GM12892 (cell line): ENCODE data around the gene E2F4.

Experiments
- POLR2A ChIP-seq: IDR thresholded peaks from 2 replicates; pipeline ENCODE4 v1.6.1; 2011; ENCODE audit warnings: low read depth, low read length, control low read depth
- POLR2AphosphoS5 ChIP-seq: IDR thresholded peaks from 2 replicates; pipeline ENCODE4 v1.6.1; 2011; ENCODE audit warnings: low read depth, low read length, control low read depth
- TAF1 ChIP-seq: IDR thresholded peaks from 2 replicates; pipeline ENCODE4 v1.6.1; 2011; ENCODE audit warnings: low read depth, mild to moderate bottlenecking, control low read depth, low read length, borderline replicate concordance

- TF ChIP-seq POLR2AphosphoS5 = no peak
- no peak for TF ChIP-seq POLR2A
- TF ChIP-seq TAF1 = no peak
Measured at GRCh38 chr16:67213197-67214019, 21.5 kb downstream of the E2F4 start.
